ENCODE measurements around the gene UNC45A. TPM values are rescaled to one million over a fixed set of nuclear protein-coding genes. Genes with fewer than 3 reads are reported as not detected.
A peak's percentile ranks its signal among the peaks of the same experiment; 100 is the strongest.

Gene UNC45A
- total RNA-seq, 8 experiments from 2014 or later = 25.8 to 65.6 (median 35.1) TPM

- WGBS, 10 experiments = 80 to 100% (median 100%) methylated on average over 1 to 5 of the region's 5 CpGs
- Histone ChIP-seq H3K27ac (no peak overlapping the region), H3K4me1 (replicated peaks in 1 of 2) (no peaks in the 10 kb centered on the region), H3K4me3 (no peak overlapping the region)
- ATAC-seq (replicated peaks in 6 of 8) = no peak
- in situ Hi-C loops (cut with MboI; ENCODE audit: low pct_unique_long_range_greater_than_20kb in 2 of 9, low sequenced_read_pairs in 9 of 9, unreplicated experiment in 9 of 9) = loop anchor here in 1 of 9 experiments (25.0 kb wide), 1 partner anchor 270 kb away; no protein-coding TSS in a partner anchor
Observed at GRCh38 chr15:90967206-90967605, 32.1 kb downstream of the UNC45A start.

GRCh38 chr15:90968434-90968833 lies 33.3 kb downstream of the UNC45A start:
- in situ Hi-C loops (cut with MboI; ENCODE audit: low pct_unique_long_range_greater_than_20kb in 2 of 9, low sequenced_read_pairs in 9 of 9, unreplicated experiment in 9 of 9) = loop anchor here in 1 of 9 experiments (25.0 kb wide), 1 partner anchor 269 kb away; no protein-coding TSS in a partner anchor

GRCh38 chr15:90970274-90970673 lies 35.2 kb downstream of the UNC45A start:
- H3K4me1 ChIP-seq (replicated peaks in 1 of 2) = no peaks in the 10 kb centered on the region
- 73 to 100% (median 90%) methylated on average over 1 to 3 of the region's 7 CpGs; no CpG with 5 or more reads in 3 of the 10 experiments for WGBS, 10 experiments
- in situ Hi-C loops (cut with MboI; ENCODE audit: low pct_unique_long_range_greater_than_20kb in 2 of 9, low sequenced_read_pairs in 9 of 9, unreplicated experiment in 9 of 9) = loop anchor here in 1 of 9 experiments (25.0 kb wide), 1 partner anchor 267 kb away; no protein-coding TSS in a partner anchor
- H3K27ac ChIP-seq = no peak overlapping the region
- no peak for ATAC-seq (replicated peaks in 6 of 8)
- no peak overlapping the region for H3K4me3 ChIP-seq

More at GRCh38 chr15:90968434-90968833, 33.3 kb downstream of the UNC45A start:
- H3K4me3 ChIP-seq = no peak overlapping the region
- no peaks in the 10 kb centered on the region for H3K4me1 ChIP-seq (replicated peaks in 1 of 2)
- ATAC-seq (replicated peaks in 6 of 8) = peak in 1 of 8 experiments; percentile 26
- H3K27ac ChIP-seq = no peak overlapping the region
- 89 to 100% (median 100%) methylated on average over 1 of the region's 1 CpG; no CpG with 5 or more reads in 6 of the 10 experiments for WGBS, 10 experiments

DNA sequence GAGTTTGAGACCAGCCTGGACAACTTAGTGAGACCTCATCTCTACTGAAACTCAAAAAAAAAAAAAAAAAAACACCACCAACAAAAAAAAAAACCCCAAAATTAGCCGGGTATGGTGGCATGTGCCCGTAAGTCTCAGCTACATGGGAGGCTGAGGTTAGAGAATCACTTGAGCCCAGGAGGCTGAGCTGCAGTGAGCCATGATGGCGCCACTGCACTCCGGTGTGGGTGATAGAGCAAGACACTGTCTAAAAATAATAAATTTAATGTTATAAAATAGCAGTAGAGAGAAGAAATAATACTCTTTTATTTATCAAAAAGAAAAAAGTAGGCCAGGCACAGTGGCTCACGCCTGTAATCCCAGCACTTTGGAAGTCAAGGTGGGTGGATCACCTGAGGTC lies 37.0 kb downstream of the UNC45A start:
- no peak overlapping the region for H3K4me3 ChIP-seq
- 74 to 100% (median 94%) methylated on average over 1 to 5 of the region's 5 CpGs; no CpG with 5 or more reads in 1 of the 10 experiments for WGBS, 10 experiments
- in situ Hi-C loops (cut with MboI; ENCODE audit: low pct_unique_long_range_greater_than_20kb in 2 of 9, low sequenced_read_pairs in 9 of 9, unreplicated experiment in 9 of 9) = loop anchor here in 1 of 9 experiments (25.0 kb wide), 1 partner anchor 265 kb away; no protein-coding TSS in a partner anchor
- no peaks in the 10 kb centered on the region for H3K4me1 ChIP-seq (replicated peaks in 1 of 2)
- ATAC-seq (replicated peaks in 6 of 8) = no peak
- H3K27ac ChIP-seq = no peak overlapping the region

DNA sequence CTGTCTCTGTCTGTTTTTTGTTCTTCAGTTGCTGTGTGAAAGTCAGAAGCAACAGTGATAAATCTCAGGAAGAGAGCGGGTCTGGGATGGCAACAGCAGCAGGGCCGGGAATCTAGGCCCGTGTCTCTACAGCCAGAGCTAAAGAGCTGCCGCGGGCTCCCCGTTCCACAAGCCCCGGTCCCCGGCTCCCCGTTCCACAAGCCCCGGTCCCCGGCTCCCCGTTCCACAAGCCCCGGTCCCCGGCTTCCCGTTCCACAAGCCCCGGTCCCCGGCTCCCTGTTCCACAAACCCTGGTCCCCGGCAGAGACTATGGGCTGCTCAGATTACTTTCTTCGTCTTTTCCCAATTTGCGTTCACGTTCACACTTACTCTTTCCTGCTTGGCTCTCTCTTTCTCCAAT lies 39.1 kb downstream of the UNC45A start:
- Histone ChIP-seq H3K27ac (no peak overlapping the region), H3K4me3 (no peak overlapping the region), H3K4me1 (replicated peaks in 1 of 2) (no peaks in the 10 kb centered on the region)
- in situ Hi-C loops (cut with MboI; ENCODE audit: low pct_unique_long_range_greater_than_20kb in 2 of 9, low sequenced_read_pairs in 9 of 9, unreplicated experiment in 9 of 9) = loop anchor here in 1 of 9 experiments (25.0 kb wide), 1 partner anchor 263 kb away; no protein-coding TSS in a partner anchor
- ATAC-seq (replicated peaks in 6 of 8) = no peak
- 81 to 100% (median 91%) methylated on average over 1 to 7 of the region's 21 CpGs; no CpG with 5 or more reads in 4 of the 10 experiments for WGBS, 10 experiments

DNA sequence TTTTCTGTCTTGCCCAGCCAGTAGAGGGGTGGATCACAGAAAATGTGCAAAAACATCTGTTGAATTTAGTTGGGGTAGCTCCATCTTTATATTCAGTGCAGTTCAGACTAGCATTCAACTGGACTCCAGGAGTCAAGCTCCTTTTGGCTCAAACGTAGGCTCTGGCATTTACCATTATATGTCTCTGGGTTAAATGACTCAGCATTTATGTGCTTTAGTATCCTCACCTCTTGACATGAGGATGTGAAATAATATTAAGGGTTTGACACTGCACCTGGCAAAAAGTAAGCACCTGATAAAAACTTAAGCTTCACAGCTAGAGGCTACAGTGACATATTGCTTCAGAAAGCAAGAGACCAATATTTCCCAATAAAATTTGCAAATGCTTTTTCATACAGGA lies 44.5 kb downstream of the UNC45A start:
- no peak overlapping the region for H3K27ac ChIP-seq
- in situ Hi-C loops (cut with MboI; ENCODE audit: low pct_unique_long_range_greater_than_20kb in 2 of 9, low sequenced_read_pairs in 9 of 9, unreplicated experiment in 9 of 9) = no loop called here
- 43 to 90% (median 69%) methylated on average over 1 of the region's 1 CpG; no CpG with 5 or more reads in 3 of the 10 experiments for WGBS, 10 experiments
- ATAC-seq (replicated peaks in 6 of 8) = peak in 2 of 8 experiments; percentile 29 to 81
- H3K4me3 ChIP-seq = no peak overlapping the region
- no peaks in the 10 kb centered on the region for H3K4me1 ChIP-seq (replicated peaks in 1 of 2)

GRCh38 chr15:90981681-90982080 lies 46.6 kb downstream of the UNC45A start:
- Histone ChIP-seq H3K4me3 (no peak overlapping the region), H3K4me1 (replicated peaks in 1 of 2) (no peaks in the 10 kb centered on the region), H3K27ac (no peak overlapping the region)
- no peak for ATAC-seq (replicated peaks in 6 of 8)
- in situ Hi-C loops (cut with MboI; ENCODE audit: low pct_unique_long_range_greater_than_20kb in 2 of 9, low sequenced_read_pairs in 9 of 9, unreplicated experiment in 9 of 9) = no loop called here
- 77 to 100% (median 92%) methylated on average over 1 to 6 of the region's 6 CpGs; no CpG with 5 or more reads in 1 of the 10 experiments for WGBS, 10 experiments

DNA sequence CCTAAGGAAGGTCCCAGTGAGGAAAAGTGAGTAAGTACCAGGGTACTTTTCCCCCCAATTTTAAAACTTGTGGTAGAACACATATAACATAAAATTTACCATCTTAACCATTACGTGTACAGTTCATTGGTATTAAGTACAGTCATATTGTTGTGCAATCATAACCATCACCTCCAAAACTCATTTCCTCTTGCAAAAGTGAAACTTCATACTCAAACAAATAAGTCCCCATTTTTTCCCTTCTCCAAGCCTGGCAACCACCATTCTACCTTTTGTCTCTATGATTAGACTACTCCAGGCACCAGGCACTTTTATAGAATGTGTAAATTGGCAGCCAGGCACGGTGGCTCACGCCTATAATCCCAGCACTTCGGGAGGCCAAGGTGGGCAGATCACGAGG lies 47.0 kb downstream of the UNC45A start:
- ATAC-seq (replicated peaks in 6 of 8) = no peak
- Histone ChIP-seq H3K4me3 (no peak overlapping the region), H3K27ac (no peak overlapping the region), H3K4me1 (replicated peaks in 1 of 2) (no peaks in the 10 kb centered on the region)
- in situ Hi-C loops (cut with MboI; ENCODE audit: low pct_unique_long_range_greater_than_20kb in 2 of 9, low sequenced_read_pairs in 9 of 9, unreplicated experiment in 9 of 9) = no loop called here
- WGBS, 10 experiments = 60 to 100% (median 94%) methylated on average over 1 to 3 of the region's 5 CpGs; no CpG with 5 or more reads in 1 of the 10 experiments

GRCh38 chr15:90986790-90987507 lies 51.9 kb downstream of the UNC45A start:
- Histone ChIP-seq H3K4me3 (no peak overlapping the region), H3K27ac (no peak overlapping the region), H3K4me1 (replicated peaks in 1 of 2) (no peaks in the 10 kb centered on the region)
- in situ Hi-C loops (cut with MboI; ENCODE audit: low pct_unique_long_range_greater_than_20kb in 2 of 9, low sequenced_read_pairs in 9 of 9, unreplicated experiment in 9 of 9) = no loop called here
- 75 to 100% (median 88%) methylated on average over 1 to 11 of the region's 11 CpGs for WGBS, 10 experiments
- no peak for ATAC-seq (replicated peaks in 6 of 8)

DNA sequence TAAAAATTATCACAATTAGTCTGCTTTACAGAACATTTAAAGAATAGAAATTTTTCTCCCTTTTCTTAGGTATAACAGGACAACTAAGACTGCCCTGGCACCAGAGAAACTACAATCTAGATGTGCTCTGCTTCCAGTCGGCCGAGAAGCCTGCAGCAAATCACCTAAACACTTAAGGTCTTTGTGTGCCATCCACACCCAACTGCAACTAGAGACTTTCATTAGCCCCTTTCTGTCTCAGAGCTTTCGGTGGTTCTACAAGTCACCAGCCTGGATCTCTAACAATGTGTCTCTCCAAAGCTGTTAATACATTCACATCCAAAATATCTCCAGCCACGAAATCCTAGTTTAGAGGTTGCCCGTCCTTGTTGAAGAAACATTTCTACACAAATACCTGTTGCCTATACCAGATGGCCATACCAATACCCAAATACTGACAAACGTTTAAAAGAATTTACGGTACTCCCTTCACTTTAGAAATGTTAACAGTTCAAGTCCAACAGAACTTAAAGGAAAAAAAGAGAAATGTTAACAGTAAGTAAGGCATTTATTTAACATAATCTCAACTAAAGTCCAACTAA lies 52.6 kb downstream of the UNC45A start:
- H3K4me3 ChIP-seq = no peak overlapping the region
- in situ Hi-C loops (cut with MboI; ENCODE audit: low pct_unique_long_range_greater_than_20kb in 2 of 9, low sequenced_read_pairs in 9 of 9, unreplicated experiment in 9 of 9) = no loop called here
- WGBS, 10 experiments = 40 to 85% (median 74%) methylated on average over 1 to 7 of the region's 7 CpGs; no CpG with 5 or more reads in 1 of the 10 experiments
- no peak for ATAC-seq (replicated peaks in 6 of 8)
- H3K27ac ChIP-seq = no peak overlapping the region
- H3K4me1 ChIP-seq (replicated peaks in 1 of 2) = no peaks in the 10 kb centered on the region

- H3K4me1 ChIP-seq (replicated peaks in 1 of 2) = no peaks in the 10 kb centered on the region
- ATAC-seq (replicated peaks in 6 of 8) = no peak
- no peak overlapping the region for H3K4me3 ChIP-seq
- in situ Hi-C loops (cut with MboI; ENCODE audit: low pct_unique_long_range_greater_than_20kb in 2 of 9, low sequenced_read_pairs in 9 of 9, unreplicated experiment in 9 of 9) = no loop called here
- H3K27ac ChIP-seq = no peak overlapping the region
- 60 to 100% (median 84%) methylated on average over 2 to 6 of the region's 6 CpGs; no CpG with 5 or more reads in 2 of the 10 experiments for WGBS, 10 experiments
Observed at GRCh38 chr15:90988296-90988695, 53.2 kb downstream of the UNC45A start.

- WGBS, 10 experiments = 70 to 100% (median 87%) methylated on average over 2 to 6 of the region's 7 CpGs; no CpG with 5 or more reads in 1 of the 10 experiments
- no peak overlapping the region for H3K27ac ChIP-seq
- H3K4me1 ChIP-seq (replicated peaks in 1 of 2) = no peaks in the 10 kb centered on the region
- no peak overlapping the region for H3K4me3 ChIP-seq
- in situ Hi-C loops (cut with MboI; ENCODE audit: low pct_unique_long_range_greater_than_20kb in 2 of 9, low sequenced_read_pairs in 9 of 9, unreplicated experiment in 9 of 9) = no loop called here
- no peak for ATAC-seq (replicated peaks in 6 of 8)
Observed at GRCh38 chr15:90989040-90989768, 54.1 kb downstream of the UNC45A start.

- Histone ChIP-seq H3K4me1 (replicated peaks in 1 of 2) (peaks cover 0 to 4% of the 10 kb centered on the region in 2 donors), H3K4me3 (no peak overlapping the region), H3K27ac (no peak overlapping the region)
- in situ Hi-C loops (cut with MboI; ENCODE audit: low pct_unique_long_range_greater_than_20kb in 2 of 9, low sequenced_read_pairs in 9 of 9, unreplicated experiment in 9 of 9) = no loop called here
- ATAC-seq (replicated peaks in 6 of 8) = no peak
- WGBS, 10 experiments = 86 to 100% (median 98%) methylated on average over 2 to 4 of the region's 4 CpGs; no CpG with 5 or more reads in 2 of the 10 experiments
Observed at GRCh38 chr15:90990446-90990845, 55.4 kb downstream of the UNC45A start.

Measured in motor neuron (in vitro differentiated cells).